Stimulated activated naive B cell treated with anti-CD40 and anti-IgM and Interleukin-4, amounts not matched to agents 10 μg/mL and 1 μg/mL and 100 μg/mL, for 72 hours (primary cell): ENCODE results near the gene RNF7.
"Not testable (repeated sequence)": the region's sequence is repeated elsewhere in the genome, so short reads cannot be mapped to it uniquely, and the experiment has no call there.

Experiments used
- ATAC-seq, 2 donors: fragments of 150-1000 bp; cut with Tn5 transposase; replicated peaks; 2 replicates each; pipeline ENCODE4 v1.10.0; 2021; ENCODE audit warnings: moderate library complexity in 1 of 2
- DNase-seq: peaks from one replicate; pipeline ENCODE4 v3.0.0; 2021
- H3K27ac Mint-ChIP-seq: one replicate; pipeline ENCODE4 v1.8.0; 2022; ENCODE audit warnings: mild to moderate bottlenecking, mixed read lengths
- H3K27me3 Mint-ChIP-seq, 2 donors: one replicate each; pipeline ENCODE4 v1.8.0; 2022; ENCODE audit warnings: mixed read lengths in 2 of 2
- H3K36me3 Mint-ChIP-seq, 2 donors: one replicate each; pipeline ENCODE4 v1.8.0; 2022; ENCODE audit warnings: mixed read lengths in 2 of 2, mild to moderate bottlenecking in 1 of 2
- H3K4me1 Mint-ChIP-seq, 2 donors: one replicate each; pipeline ENCODE4 v1.8.0; 2022; ENCODE audit warnings: mixed read lengths in 2 of 2, mild to moderate bottlenecking in 1 of 2
- H3K4me3 Mint-ChIP-seq, 2 donors: one replicate each; pipeline ENCODE4 v1.8.0; 2022; ENCODE audit warnings: mild to moderate bottlenecking in 2 of 2, mixed read lengths in 2 of 2, moderate library complexity in 1 of 2
- H3K9me3 Mint-ChIP-seq, 2 donors: one replicate each; pipeline ENCODE4 v1.8.0; 2022; ENCODE audit warnings: mixed read lengths in 2 of 2, mild to moderate bottlenecking in 1 of 2

Gene RNF7

GRCh38 chr3:141738022-141738890, at the start of gene RNF7:
Gene RNF7, plus strand, starts transcription at chr3:141738298. Its CDS starts 44 bp downstream, at chr3:141738342.
- peak within 1 kb of the TSS; percentile 95 to 99 for H3K4me3 Mint-ChIP-seq
- ATAC-seq (peak; percentile 90 to 98), DNase-seq (peak; percentile 96)
- H3K27me3 Mint-ChIP-seq, result peaks cover 0 to 7% of the 10 kb centered on the region in 2 donors
- peaks cover 18 to 30% of the 10 kb centered on the region in 2 donors for H3K4me1 Mint-ChIP-seq
- no peaks in the 10 kb centered on the region for H3K9me3 Mint-ChIP-seq
- peaks cover 6 to 7% of the 10 kb centered on the region in 2 donors for H3K36me3 Mint-ChIP-seq
- H3K27ac Mint-ChIP-seq, result peak within 1 kb of the TSS; percentile 100

DNA sequence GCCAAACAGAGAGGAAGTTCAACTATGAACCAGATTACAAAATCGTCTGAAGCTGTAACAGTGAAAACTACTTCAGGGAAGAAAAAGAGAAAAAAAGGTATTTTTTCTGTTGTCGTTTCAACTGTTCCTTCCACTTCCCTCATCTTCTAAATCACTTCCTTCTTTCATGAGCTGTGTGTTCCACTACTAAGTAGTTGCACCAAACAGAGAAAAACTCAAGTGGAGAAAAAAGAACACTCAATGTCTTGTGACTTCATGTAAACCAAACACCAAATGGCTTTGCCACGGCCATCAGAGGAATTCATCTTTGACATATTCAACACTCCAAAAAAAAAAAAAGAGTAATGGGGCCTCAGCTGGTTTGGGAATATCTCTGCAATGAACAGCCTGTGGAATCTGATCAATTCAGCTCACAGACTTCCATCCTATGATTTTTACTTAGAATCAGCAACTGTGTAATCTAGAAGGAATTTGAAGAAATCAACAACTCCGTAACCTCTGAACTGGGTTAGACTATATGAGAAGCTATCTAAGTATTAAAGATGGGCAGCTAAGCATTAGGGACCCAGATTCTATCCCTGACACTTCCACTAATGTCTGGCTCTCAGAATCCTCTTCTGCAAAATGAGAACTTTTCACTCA, 47.5 kb upstream of the RNF7 start:
- DNase-seq (no peak), ATAC-seq (peak; percentile 34 to 54)
- Mint-ChIP-seq H3K36me3 (no peaks in the 10 kb centered on the region), H3K9me3 (no peaks in the 10 kb centered on the region), H3K4me3 (no peak overlapping the region), H3K4me1 (peaks cover 9 to 25% of the 10 kb centered on the region in 2 donors), H3K27ac (no peak overlapping the region), H3K27me3 (no peaks in the 10 kb centered on the region)

DNA sequence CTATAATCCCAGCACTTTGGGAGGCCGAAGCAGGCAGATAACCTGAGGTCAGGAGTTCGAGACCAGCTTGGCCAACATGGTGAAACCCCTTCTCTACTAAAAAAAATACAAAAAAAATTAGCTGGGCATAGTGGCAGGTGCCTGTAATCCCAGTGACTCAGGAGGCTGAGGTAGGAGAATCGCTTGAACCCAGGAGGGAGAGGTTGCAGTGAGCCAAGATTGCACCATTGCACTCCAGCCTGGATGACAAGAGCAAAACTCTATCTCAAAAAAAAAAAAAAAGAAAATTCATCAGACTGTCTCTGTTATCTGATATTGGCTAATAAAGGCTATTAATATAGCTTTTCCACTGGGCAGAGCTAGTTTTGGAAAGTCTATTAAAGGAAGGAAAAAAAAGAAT, 46.6 kb upstream of the RNF7 start:
- not testable (repeated sequence) for H3K36me3 Mint-ChIP-seq, H3K27ac Mint-ChIP-seq, H3K27me3 Mint-ChIP-seq, H3K9me3 Mint-ChIP-seq, ATAC-seq, H3K4me3 Mint-ChIP-seq, DNase-seq
- H3K4me1 Mint-ChIP-seq, result peaks cover 6 to 18% of the 10 kb centered on the region in 2 donors

- DNase-seq, H3K27me3 Mint-ChIP-seq, H3K9me3 Mint-ChIP-seq, H3K36me3 Mint-ChIP-seq, H3K27ac Mint-ChIP-seq, ATAC-seq, H3K4me3 Mint-ChIP-seq: not testable (repeated sequence)
- H3K4me1 Mint-ChIP-seq, result peaks cover 2 to 11% of the 10 kb centered on the region in 2 donors
Observed at GRCh38 chr3:141692973-141693372, 45.1 kb upstream of the RNF7 start.

DNA sequence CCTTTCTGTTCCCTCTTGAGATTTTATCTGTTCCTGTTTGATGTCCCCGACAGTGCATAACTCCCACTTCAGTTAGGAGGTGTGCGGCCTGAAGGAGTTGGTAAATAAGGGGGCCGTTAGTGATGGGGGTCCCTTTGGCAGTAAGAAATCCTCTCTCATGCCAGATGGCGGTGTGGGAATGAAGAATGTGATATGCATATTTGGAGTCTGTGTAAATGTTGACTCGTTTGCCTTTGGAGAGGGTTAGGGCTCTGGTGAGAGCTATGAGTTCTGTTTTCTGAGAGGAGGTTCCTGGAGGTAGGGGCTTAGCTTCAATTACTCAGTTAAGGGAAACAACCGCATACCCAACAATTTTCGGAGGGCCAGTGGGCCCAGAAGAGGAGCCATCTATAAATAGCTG, 38.8 kb upstream of the RNF7 start:
- no peaks in the 10 kb centered on the region for H3K36me3 Mint-ChIP-seq
- no peak overlapping the region for H3K4me3 Mint-ChIP-seq
- peaks cover 0 to 4% of the 10 kb centered on the region in 2 donors for H3K27me3 Mint-ChIP-seq
- no peak for ATAC-seq
- H3K27ac Mint-ChIP-seq, result no peak overlapping the region
- no peak for DNase-seq
- no peaks in the 10 kb centered on the region for H3K9me3 Mint-ChIP-seq
- no peaks in the 10 kb centered on the region for H3K4me1 Mint-ChIP-seq

DNA sequence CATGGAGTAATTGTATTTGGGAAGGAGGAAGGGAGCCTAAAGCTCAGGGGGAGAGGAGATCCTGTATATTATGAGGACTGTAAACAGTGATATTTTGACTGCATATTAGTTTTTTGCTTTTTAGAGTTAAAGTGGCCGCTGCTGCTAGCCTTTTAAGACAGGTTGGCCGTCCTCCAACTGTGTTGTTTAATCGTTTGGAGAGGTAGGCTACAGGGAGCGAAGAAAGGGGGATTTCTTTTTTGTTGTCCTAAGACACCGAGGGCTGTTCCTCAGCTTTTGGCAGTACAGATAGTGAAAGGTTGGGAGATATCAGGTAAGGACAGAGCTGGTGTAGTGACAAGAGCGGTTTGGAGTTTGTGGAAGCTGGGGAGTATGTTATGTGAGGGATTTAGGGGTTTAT, 38.2 kb upstream of the RNF7 start:
- no peak for DNase-seq
- Mint-ChIP-seq H3K27me3 (peaks cover 0 to 4% of the 10 kb centered on the region in 2 donors), H3K9me3 (no peaks in the 10 kb centered on the region), H3K4me3 (no peak overlapping the region), H3K4me1 (no peaks in the 10 kb centered on the region), H3K36me3 (no peaks in the 10 kb centered on the region), H3K27ac (no peak overlapping the region)
- ATAC-seq, result no peak

- H3K27ac Mint-ChIP-seq, H3K4me1 Mint-ChIP-seq: not testable (repeated sequence)
Observed at GRCh38 chr3:141703367-141703766, 34.7 kb upstream of the RNF7 start.

GRCh38 chr3:141707741-141708203, 30.3 kb upstream of the RNF7 start:
- Mint-ChIP-seq H3K27ac (no peak overlapping the region), H3K9me3 (no peaks in the 10 kb centered on the region), H3K27me3 (no peaks in the 10 kb centered on the region), H3K36me3 (no peaks in the 10 kb centered on the region), H3K4me3 (no peak overlapping the region), H3K4me1 (no peaks in the 10 kb centered on the region)
- DNase-seq, result no peak
- ATAC-seq, result no peak

More at GRCh38 chr3:141703367-141703766, 34.7 kb upstream of the RNF7 start:
- not testable (repeated sequence) for H3K36me3 Mint-ChIP-seq, ATAC-seq, DNase-seq, H3K4me3 Mint-ChIP-seq, H3K27me3 Mint-ChIP-seq, H3K9me3 Mint-ChIP-seq

GRCh38 chr3:141708367-141708766, 29.7 kb upstream of the RNF7 start:
- Mint-ChIP-seq H3K4me1 (no peaks in the 10 kb centered on the region), H3K27me3 (no peaks in the 10 kb centered on the region), H3K36me3 (no peaks in the 10 kb centered on the region), H3K4me3 (no peak overlapping the region), H3K9me3 (no peaks in the 10 kb centered on the region), H3K27ac (no peak overlapping the region)
- DNase-seq (no peak), ATAC-seq (no peak)

DNA sequence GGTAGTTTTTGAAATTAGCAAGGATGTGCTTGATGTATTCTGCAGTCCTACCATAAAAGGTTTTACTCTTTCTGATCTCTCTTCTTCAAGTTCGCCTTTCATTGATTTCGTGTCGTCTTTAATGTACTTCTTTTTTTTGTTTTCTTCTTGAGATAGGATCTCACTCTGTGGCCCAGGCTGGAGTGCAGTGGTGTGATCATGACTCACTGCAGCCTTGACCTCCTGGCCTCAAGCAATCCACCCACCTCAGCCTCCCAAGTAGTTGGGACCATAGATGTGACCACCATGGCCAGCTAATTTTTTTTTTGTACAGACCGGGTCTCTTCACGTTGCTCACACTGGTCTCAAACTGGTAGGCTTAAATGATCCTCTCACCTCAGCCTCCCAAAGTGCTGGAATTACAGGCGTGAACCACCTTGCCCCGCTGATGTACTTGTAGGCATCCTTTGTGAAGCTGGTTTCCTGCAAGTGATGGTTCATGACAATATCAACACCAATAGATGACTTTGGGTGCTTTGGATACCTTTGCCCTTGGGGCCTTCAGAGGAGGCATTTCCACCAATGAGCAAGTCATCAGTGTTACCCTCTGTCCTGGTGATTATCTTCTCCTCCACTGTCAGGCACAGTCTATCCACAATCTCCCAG, 28.9 kb upstream of the RNF7 start:
- DNase-seq (no peak), ATAC-seq (no peak)
- Mint-ChIP-seq H3K27me3 (no peaks in the 10 kb centered on the region), H3K4me1 (no peaks in the 10 kb centered on the region), H3K4me3 (no peak overlapping the region), H3K27ac (no peak overlapping the region), H3K36me3 (no peaks in the 10 kb centered on the region), H3K9me3 (no peaks in the 10 kb centered on the region)

- H3K27me3 Mint-ChIP-seq, result no peaks in the 10 kb centered on the region
- no peaks in the 10 kb centered on the region for H3K4me1 Mint-ChIP-seq
- H3K9me3 Mint-ChIP-seq, result no peaks in the 10 kb centered on the region
- DNase-seq (no peak), ATAC-seq (no peak)
- no peaks in the 10 kb centered on the region for H3K36me3 Mint-ChIP-seq
- H3K27ac Mint-ChIP-seq, result no peak overlapping the region
- H3K4me3 Mint-ChIP-seq, result no peak overlapping the region
Observed at GRCh38 chr3:141710121-141710520, 28.0 kb upstream of the RNF7 start.

DNA sequence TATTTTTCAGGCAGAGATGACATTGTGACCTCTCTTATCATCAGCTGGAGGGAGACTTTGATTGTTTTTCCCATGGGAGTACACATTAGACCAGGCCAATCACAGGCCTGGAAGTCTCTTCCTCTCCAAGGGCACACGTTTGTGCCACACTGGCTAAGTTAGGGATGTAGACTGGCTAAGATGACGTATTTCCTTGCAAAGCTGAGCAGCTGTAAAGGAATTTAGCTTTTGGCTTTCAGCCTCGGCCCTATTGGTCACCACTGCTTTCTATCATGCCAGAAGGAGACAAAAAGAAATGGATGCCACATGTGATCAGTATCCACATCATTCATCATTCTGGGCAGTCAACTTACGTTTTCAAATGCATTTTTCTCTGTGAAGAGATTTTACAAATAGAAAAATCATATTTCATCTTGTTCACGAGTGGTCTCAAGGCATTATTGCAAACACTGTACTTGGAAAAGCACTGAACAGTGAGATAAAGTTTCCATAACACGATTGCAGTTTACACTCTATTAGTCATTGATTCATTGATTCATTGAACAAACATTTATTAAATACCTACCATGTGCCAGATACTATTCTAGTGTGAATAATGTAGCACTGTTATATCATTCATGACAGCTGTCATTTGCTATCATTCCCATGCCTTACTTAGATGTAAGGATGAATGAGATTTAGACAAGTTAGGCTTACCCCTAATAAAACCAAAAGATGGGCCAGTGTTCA, 27.0 kb upstream of the RNF7 start:
- no peaks in the 10 kb centered on the region for H3K9me3 Mint-ChIP-seq

DNA sequence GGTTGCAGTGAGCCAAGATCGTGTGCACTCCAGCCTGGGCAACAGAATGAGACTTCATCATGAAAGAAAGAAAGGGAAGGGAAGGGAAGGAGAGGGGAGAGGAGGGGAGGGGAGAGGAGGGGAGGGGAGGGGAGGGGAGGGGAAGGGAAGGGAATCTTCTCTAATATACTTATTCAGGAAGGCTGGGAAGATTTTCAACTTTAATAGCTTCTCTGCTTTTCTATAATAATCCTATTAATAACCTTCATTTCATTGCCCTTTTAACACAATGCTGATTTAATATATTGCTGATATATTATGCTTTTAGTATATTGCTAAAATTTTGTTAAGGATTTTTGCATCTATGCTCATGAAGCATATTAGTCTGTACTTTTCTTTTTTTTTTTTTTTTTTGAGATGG, 23.4 kb upstream of the RNF7 start:
- Mint-ChIP-seq H3K9me3 (no peaks in the 10 kb centered on the region), H3K4me1 (no peaks in the 10 kb centered on the region)
- no peak for ATAC-seq

More for the DNA sequence above, 27.0 kb upstream of the RNF7 start:
- H3K27me3 Mint-ChIP-seq, result no peaks in the 10 kb centered on the region
- no peak overlapping the region for H3K4me3 Mint-ChIP-seq
- H3K27ac Mint-ChIP-seq, result no peak overlapping the region
- H3K36me3 Mint-ChIP-seq, result no peaks in the 10 kb centered on the region
- DNase-seq (no peak), ATAC-seq (no peak)
- no peaks in the 10 kb centered on the region for H3K4me1 Mint-ChIP-seq

DNA sequence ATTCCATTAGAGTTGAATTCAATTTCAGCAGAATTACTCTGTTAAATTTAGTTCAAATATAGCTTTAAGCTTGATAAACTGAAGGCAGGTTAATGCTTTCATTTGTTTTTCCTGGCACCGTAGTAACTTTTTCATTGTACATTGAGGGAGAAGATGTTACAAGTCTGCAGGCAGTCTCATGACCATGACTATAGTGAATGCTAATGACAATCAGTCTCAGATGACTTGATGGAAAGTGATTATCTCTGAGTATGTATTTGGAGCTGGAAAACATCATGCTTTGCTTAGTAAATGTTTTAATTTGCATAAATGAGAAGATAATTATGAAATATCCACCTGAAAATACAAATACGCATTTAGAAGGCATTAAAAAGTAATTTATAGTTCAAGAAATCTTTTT, 16.0 kb upstream of the RNF7 start:
- Mint-ChIP-seq H3K4me3 (no peak overlapping the region), H3K4me1 (peaks cover 0 to under 1% of the 10 kb centered on the region in 2 donors), H3K27ac (no peak overlapping the region), H3K27me3 (peaks cover 6 to 7% of the 10 kb centered on the region in 2 donors), H3K36me3 (no peaks in the 10 kb centered on the region), H3K9me3 (no peaks in the 10 kb centered on the region)
- no peak for DNase-seq
- ATAC-seq, result no peak

More for the DNA sequence above, 23.4 kb upstream of the RNF7 start:
- H3K4me3 Mint-ChIP-seq, result no peak overlapping the region
- H3K27me3 Mint-ChIP-seq, result peaks cover 0 to 6% of the 10 kb centered on the region in 2 donors
- no peaks in the 10 kb centered on the region for H3K36me3 Mint-ChIP-seq
- no peak overlapping the region for H3K27ac Mint-ChIP-seq
- DNase-seq, result no peak
